Activated CD4-positive, alpha-beta T cell treated with anti-CD3 and anti-CD28 coated beads, Interleukin-2, amount 50 U/mL, for 48 hours (primary cell): Measurements from ENCODE around the gene STK24.
"Not testable (repeated sequence)": the region's sequence is repeated elsewhere in the genome, so short reads cannot be mapped to it uniquely, and the experiment has no call there.

Experiments used
- DNase-seq, 2 experiments: peaks; one replicate each; pipeline ENCODE4 v3.0.0-alpha.2; 2020

Gene STK24

GRCh38 chr13:98581971-98582702, 5.2 kb upstream of the STK24 start:
- DNase-seq: no peak

GRCh38 chr13:98581381-98581780, 4.5 kb upstream of the STK24 start:
- DNase-seq: no peak

- no peak for DNase-seq
Observed at GRCh38 chr13:98580420-98580819, 3.5 kb upstream of the STK24 start.

- no peak for DNase-seq
Observed at GRCh38 chr13:98577836-98578285, 954 bp upstream of the STK24 start.

GRCh38 chr13:98576200-98576945, 534 bp downstream of the STK24 start:
- DNase-seq: peak; percentile 43 to 48

- DNase-seq: no peak
Observed at GRCh38 chr13:98575904-98576199, 1.1 kb downstream of the STK24 start.

- no peak for DNase-seq
Observed at GRCh38 chr13:98575009-98575903, 1.7 kb downstream of the STK24 start.

GRCh38 chr13:98571955-98572662, 4.8 kb downstream of the STK24 start:
- DNase-seq: peak in 1 of 2 experiments; percentile 33

GRCh38 chr13:98570929-98571372, 6.0 kb downstream of the STK24 start:
- DNase-seq: peak in 1 of 2 experiments; percentile 49

GRCh38 chr13:98569494-98570367, 7.2 kb downstream of the STK24 start:
- not testable (repeated sequence) for DNase-seq

- DNase-seq: no peak
Observed at GRCh38 chr13:98568918-98569317, 8.0 kb downstream of the STK24 start.

GRCh38 chr13:98567140-98567539, 9.8 kb downstream of the STK24 start:
- DNase-seq: no peak

- no peak for DNase-seq
Observed at GRCh38 chr13:98565726-98566565, 11.0 kb downstream of the STK24 start.

- DNase-seq: no peak
Observed at GRCh38 chr13:98564204-98564603, 12.7 kb downstream of the STK24 start.

GRCh38 chr13:98563071-98563470, 13.8 kb downstream of the STK24 start:
- DNase-seq: no peak

- no peak for DNase-seq
Observed at GRCh38 chr13:98559169-98559568, 17.7 kb downstream of the STK24 start.

GRCh38 chr13:98557937-98558792, 18.7 kb downstream of the STK24 start:
- no peak for DNase-seq

- peak in 1 of 2 experiments; percentile 48 for DNase-seq
Observed at GRCh38 chr13:98556968-98557631, 19.8 kb downstream of the STK24 start.
